ENCODE results near the gene SLC34A1.

The SLC34A1 gene

DNA sequence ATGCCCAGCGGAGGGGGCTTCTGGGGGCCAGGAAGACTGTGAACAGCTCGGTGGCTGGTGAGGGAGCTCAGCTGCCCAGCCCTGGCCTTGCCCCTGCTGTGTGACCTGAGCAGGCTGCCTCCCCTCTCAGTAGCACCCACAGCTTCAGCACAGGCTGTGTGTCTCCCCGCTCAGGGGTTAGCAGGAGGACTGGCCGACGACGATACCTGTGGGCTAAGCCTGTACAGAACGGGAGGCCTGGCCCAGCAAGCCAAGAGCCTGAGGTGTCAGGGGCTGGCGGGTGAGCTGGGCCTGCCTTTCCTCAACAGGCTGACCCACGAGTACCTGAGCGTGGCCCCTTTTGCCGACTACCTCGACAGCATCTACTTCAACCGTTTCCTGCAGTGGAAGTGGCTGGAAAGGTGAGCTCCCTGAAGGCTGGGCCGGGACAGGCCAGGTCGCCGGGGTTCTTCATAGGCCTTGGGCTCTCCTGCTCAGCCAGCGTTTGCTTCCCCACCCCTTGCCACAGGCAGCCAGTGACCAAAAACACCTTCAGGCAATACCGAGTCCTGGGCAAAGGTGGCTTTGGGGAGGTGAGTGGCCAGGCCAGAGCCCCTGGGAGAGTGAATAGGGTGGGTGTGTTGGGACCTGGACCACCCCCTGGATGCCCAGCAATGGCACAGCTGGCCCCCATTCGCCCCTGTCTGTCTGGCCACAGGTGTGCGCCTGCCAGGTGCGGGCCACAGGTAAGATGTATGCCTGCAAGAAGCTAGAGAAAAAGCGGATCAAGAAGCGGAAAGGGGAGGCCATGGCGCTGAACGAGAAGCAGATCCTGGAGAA, 48.8 kb downstream of the SLC34A1 start:
- no peak for DNase-seq

- no peak for DNase-seq
Measured at GRCh38 chr5:177433658-177434217, 49.5 kb downstream of the SLC34A1 start.

GRCh38 chr5:177434437-177434836, 50.2 kb downstream of the SLC34A1 start:
- peak; percentile 80 for DNase-seq

GRCh38 chr5:177434942-177435738, 50.9 kb downstream of the SLC34A1 start:
- DNase-seq: no peak

DNA sequence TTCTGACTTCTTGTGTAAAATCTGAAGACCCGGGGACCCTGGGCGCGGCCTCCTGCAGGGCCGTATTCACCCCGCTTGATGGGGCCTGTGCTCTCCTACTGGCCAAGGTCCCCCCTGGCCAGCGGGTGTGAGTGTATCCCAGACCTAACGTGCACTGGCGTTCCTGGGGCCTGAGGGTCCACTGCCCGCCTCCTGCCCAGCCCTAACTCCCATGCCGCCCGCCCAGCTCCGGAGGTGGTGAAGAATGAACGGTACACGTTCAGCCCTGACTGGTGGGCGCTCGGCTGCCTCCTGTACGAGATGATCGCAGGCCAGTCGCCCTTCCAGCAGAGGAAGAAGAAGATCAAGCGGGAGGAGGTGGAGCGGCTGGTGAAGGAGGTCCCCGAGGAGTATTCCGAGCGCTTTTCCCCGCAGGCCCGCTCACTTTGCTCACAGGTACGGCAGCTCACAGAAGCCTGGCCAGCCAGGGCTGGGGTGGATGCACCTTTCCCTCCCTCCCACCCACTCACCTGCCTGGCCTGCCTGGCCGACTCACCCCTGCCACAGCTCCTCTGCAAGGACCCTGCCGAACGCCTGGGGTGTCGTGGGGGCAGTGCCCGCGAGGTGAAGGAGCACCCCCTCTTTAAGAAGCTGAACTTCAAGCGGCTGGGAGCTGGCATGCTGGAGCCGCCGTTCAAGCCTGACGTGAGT, 51.8 kb downstream of the SLC34A1 start:
- DNase-seq: no peak

- no peak for DNase-seq
Measured at GRCh38 chr5:177437623-177438022, 53.4 kb downstream of the SLC34A1 start.

DNA sequence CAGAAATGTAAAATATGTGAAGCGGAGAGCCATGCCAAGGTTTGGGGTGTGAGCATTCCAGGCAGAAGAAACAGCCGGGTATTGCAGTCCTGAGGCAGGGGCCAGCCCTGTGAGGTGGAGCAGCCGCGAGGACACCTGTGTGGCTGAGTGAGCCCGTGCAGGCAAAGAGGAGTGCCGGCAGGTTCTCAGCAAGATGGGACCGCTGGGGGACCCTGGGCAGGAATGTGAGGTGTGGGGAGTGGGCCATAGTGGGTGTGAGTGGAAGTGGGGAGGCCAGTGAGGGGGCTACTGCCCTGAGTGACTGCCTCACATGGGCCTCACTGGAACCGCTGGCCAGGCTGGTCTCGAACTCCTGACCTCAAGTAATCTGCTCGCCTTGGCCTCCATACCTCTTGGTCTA, 54.2 kb downstream of the SLC34A1 start:
- DNase-seq: no peak

- no peak for DNase-seq
Measured at GRCh38 chr5:177439518-177440053, 55.4 kb downstream of the SLC34A1 start.

DNA sequence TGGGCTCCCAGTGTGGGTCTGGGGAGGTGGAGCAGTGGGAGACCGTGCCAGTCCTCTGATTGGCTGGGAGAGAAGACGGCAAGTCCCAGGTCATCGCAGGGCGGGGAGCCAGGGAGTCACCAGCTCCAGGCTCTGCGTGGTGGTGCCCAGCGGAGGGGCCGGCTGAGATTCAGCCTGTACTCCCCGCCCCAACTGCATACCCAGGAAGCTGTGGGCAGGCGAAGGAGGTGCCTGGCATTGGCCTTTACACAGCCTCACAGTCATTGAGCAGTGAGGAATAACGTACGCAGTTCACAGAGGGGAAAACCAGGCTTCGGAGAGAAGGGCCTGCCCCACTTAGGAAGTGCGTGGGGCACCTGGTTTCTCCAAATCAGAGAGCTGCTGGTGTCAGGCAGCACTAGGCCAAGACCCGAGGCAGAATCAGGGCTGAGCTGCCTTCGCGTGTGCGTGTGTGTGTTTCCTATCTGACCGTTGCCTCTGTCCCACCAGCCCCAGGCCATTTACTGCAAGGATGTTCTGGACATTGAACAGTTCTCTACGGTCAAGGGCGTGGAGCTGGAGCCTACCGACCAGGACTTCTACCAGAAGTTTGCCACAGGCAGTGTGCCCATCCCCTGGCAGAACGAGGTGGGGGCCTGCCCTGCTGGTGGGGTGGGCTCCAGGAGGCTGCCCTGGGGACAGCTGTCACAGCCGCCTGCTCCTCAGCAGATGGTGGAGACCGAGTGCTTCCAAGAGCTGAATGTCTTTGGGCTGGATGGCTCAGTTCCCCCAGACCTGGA, 56.2 kb downstream of the SLC34A1 start:
- peak; percentile 31 for DNase-seq

- DNase-seq: no peak
Measured at GRCh38 chr5:177440990-177441780, 57.0 kb downstream of the SLC34A1 start.

GRCh38 chr5:177442066-177442826, 58.0 kb downstream of the SLC34A1 start:
- no peak for DNase-seq

GRCh38 chr5:177443144-177443983, 59.1 kb downstream of the SLC34A1 start:
- DNase-seq: no peak

- no peak for DNase-seq
Measured at GRCh38 chr5:177444106-177445051, 60.1 kb downstream of the SLC34A1 start.

DNA sequence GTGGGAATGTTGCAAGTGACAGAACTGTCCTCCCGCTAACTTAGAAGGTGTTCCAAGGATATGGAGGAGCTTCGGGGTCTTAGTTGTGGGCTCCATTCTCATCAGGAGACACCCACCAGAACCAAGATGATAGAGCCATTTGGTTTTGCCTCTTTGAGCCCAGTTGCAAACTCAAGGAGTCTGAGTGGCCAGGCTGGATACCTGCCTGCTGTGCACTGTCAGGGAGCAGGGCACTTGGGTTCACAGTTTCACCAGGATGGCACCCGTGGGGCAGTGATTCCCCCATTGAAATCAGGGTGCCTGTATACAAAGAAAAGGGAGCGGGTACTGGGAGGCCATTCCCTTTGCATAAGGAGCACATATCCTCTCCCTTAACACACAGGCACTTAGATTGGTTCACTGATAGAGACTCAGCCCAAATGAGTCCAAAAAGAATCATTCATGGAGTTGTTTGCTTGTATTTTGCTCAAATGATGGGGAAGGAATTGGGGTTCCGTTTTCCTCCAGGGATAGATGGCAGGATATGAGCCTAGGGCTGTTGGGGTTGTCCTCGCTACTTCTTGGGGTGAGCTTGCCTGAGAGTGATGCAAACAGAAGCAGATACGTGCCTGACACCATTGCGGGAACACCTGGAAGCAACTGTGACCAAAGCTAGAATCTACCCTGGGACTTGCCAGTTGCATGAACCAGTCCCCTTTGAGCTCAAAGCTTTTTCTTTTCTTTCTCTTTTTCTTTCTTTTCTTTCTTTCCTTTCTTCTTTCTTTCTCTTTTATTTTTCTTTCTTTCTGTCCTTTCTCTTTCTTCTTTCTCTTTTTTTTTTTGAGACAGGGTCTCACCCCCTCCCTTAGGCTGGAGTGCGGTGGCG, 61.0 kb downstream of the SLC34A1 start:
- DNase-seq: peak; percentile 43

DNA sequence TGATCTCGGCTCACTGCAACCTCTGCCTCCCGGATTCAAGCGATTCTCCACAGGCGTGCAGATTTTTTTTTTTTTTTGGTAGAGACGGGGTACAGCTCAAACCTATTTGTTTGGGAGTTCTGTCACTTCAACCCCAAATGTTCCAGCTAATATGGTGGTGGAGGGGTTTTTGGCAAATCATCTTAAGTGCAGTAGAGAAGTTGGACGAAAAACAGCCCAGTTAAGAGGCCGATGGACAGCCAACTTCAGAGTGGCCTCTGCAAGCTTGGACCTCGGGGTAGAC, 61.6 kb downstream of the SLC34A1 start:
- no peak for DNase-seq

GRCh38 chr5:177446200-177447065, 62.2 kb downstream of the SLC34A1 start, which contains the start of gene PRR7:
TSS of gene PRR7 (plus strand) at chr5:177446814. CDS start at chr5:177455068, 8,254 bp downstream.
- DNase-seq: peak; percentile 77
